GM21717 (cell line): ENCODE data around the gene OPN1MW3.
"Not testable (repeated sequence)": the region's sequence is repeated elsewhere in the genome, so short reads cannot be mapped to it uniquely, and the experiment has no call there.

Experiments used
- ATAC-seq: cut with Tn5 transposase; IDR thresholded peaks from one replicate; pipeline ENCODE4 v1.9.1; 2021; ENCODE audit warnings: mild to moderate bottlenecking, moderate library complexity; ENCODE audit not compliant: unreplicated experiment

The OPN1MW3 gene

DNA sequence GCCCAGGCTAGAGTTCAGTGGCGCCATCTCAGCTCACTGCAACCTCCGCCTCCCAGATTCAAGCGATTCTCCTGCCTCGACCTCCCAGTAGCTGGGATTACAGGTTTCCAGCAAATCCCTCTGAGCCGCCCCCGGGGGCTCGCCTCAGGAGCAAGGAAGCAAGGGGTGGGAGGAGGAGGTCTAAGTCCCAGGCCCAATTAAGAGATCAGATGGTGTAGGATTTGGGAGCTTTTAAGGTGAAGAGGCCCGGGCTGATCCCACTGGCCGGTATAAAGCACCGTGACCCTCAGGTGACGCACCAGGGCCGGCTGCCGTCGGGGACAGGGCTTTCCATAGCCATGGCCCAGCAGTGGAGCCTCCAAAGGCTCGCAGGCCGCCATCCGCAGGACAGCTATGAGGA is at the start of gene OPN1MW3:
OPN1MW3 (plus strand) TSS at position 301 of the 400 bp plus-strand sequence; CDS start at position 339, 38 bp downstream.
- ATAC-seq = not testable (repeated sequence)

DNA sequence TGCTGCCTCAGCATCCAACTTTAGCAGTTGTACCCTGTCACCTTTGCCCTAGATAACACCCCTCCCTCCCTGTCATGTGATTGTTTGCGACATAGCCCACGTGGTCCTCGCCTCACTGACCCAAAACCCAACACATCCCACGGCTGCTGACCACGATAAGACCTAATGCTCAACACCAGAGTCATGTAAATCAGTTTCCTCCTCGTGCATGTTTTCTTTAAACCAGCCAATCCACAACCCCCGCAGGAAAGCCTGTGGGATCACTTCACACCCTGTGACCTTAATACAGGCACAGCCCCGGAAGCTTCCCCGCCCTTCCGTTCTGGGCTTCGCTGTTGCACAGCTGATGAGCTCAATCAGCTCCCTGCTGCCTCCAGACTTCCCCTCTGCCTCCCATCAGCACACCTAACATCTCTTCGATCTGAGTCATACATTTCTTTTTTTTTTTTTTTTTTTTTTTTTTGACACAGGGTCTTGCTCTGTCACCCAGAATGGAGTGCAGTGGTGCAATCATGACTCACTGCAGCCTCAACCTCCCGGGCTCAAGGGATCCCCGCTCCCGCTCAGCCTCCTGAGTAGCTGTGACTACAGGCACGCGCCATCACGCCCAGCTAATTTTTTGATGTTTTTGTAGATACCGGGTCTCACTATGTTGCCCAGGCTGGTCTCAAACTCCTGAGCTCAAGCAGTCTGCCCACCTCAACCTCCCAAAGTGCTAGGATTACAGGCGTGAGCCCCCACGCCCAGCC is 47.5 kb upstream of the OPN1MW3 start:
- not testable (repeated sequence) for ATAC-seq

DNA sequence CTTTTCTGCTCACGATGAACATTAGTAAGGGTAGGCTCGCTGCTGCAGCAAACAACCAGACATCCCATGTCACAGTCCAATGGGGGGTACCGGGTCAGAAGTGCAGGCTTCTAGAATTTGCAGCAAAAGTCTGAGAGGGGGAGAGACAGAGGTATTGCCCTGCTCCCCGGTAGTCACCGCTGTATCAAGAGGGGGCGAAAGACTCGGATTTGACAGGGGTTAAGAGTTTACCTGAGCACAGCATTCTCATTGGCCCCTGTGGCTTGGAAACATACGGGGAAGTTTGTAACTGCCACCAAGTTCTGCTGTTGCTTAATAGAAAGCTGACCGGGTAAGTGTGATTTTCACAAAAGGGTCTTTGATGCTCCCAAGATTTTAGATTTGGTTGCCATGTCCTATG is 46.3 kb upstream of the OPN1MW3 start:
- ATAC-seq = not testable (repeated sequence)

DNA sequence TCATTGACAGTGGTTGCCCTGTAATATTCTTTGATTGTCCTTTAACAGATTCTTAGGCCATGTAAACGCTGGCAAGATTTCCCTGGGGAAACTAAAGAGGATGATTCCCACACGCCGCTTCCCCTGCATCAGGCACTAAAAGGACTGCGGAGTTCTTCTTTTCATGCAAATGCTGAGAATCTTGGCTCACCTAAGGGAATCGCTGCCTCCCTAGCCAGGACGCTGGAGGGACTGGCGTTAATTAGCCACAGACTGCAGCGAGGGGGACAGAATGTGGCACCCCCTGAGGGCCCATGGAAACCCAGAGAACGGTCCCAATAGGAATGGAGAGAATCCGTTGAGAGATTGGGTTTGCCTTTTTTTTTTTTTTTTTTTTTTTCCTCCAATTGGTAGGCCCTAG is 45.9 kb upstream of the OPN1MW3 start:
- ATAC-seq = not testable (repeated sequence)

DNA sequence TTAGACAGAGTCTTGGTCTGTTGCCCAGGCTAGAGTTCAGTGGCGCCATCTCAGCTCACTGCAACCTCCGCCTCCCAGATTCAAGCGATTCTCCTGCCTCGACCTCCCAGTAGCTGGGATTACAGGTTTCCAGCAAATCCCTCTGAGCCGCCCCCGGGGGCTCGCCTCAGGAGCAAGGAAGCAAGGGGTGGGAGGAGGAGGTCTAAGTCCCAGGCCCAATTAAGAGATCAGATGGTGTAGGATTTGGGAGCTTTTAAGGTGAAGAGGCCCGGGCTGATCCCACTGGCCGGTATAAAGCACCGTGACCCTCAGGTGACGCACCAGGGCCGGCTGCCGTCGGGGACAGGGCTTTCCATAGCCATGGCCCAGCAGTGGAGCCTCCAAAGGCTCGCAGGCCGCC is 37.9 kb upstream of the OPN1MW3 start, which contains the start of gene OPN1MW2:
OPN1MW2 (plus strand) TSS at position 301 of the 400 bp plus-strand sequence; CDS start at position 361, 60 bp downstream.
- not testable (repeated sequence) for ATAC-seq

DNA sequence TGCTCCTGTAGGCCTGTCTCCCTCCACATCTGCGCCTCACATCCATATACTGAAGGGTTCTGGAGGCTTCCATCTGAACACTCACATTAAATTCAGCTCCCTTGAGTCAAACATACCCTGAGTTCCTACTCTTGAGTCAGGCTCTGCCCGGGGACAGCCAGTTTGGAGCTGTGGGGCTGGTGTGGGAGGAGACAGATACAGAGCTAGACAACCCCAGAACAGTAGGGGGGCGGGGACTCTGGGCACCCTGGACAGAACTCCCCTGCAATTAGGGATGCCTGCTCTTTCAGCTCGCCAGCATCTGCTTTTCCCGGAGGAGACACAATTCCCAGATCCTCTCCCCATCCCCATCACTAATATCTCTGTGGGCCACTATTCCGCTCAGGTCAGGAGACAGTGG is 32.1 kb upstream of the OPN1MW3 start:
- not testable (repeated sequence) for ATAC-seq

DNA sequence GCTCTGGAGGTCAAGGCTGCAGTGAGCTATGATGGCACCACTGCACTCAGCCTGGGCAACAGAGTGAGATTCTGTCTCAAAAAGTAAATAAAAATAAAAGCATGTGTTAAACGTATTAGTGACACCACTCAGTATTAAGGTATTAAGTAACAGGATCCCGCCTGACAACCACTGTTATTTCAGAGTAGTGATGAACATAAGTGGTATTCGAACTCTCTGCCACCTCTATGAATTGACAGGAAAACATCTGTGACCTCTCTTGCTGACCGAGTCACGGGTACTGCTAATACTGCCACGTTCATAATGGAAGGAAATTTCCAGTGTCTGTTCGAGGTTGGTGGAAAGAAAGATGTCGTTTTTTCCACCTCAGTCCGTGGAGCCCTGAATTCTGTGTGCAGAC is 30.7 kb upstream of the OPN1MW3 start:
- ATAC-seq = not testable (repeated sequence)

DNA sequence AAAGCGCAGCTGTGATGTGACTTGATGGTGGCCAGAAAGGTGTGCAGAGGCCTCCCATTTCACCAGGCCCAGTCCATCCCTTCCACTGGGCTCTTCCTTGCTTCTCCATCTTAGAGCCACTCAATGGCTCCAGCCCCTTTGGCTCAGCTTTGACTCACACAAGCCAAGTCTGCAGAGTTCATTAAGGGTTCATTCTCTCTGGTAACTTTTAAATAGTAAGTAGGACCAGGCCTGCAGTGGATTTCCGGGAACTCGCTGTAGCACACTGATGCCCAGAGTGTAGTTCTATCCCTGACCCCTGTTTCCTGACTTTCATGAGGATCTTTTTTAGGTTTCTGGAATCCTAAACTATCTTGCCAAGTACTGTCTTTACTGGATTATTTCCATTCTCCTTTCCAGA is 25.9 kb upstream of the OPN1MW3 start:
- ATAC-seq = not testable (repeated sequence)

DNA sequence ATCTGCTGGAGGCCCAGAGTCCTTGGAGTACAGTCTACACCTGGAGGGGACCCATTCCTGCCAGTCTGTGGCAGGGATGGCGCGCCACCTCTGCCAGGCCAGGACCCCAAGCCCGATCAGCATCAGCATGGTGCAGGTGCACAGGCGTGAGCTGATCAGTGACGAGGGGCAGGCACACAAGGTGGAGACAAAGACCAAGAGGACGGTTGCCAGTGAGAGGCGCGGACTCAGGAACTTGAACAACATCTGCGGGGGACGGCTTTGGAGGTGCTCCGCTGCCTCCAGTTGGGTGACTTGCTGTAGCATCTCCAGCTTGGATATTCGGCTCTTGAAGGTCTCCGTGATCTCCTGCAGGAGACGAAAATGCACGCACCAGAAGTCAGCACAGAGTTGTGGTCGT is 23.8 kb upstream of the OPN1MW3 start:
- ATAC-seq = not testable (repeated sequence)

DNA sequence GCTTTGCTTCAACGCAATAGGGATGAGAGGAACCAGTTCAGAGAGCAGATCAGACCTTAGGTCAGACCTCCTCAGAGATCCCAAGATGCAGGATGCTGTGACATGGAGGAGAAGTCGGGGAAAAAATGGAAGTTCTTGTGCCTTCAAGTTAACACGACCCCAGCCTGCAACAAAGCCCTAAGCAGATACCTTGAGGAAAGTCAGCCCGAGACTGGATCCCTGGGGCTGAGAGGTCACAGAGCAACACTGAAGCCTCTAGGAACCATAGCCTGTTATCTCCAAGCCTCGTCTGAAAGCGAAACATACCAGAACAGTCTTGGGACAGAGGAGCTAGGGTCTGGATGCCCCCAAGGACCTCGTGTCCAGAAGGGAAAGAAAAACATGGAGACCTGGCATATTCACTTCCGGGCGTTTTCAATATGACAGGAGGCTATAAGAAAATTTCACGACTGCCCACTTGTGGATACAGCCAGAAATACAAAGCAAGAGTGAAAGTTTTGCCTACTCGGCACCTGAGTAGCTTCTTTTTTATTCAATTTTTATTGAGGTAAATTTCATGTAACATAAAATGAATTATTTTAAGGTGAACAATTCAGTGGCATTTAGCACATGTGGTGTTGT is 18.3 kb upstream of the OPN1MW3 start:
- not testable (repeated sequence) for ATAC-seq

DNA sequence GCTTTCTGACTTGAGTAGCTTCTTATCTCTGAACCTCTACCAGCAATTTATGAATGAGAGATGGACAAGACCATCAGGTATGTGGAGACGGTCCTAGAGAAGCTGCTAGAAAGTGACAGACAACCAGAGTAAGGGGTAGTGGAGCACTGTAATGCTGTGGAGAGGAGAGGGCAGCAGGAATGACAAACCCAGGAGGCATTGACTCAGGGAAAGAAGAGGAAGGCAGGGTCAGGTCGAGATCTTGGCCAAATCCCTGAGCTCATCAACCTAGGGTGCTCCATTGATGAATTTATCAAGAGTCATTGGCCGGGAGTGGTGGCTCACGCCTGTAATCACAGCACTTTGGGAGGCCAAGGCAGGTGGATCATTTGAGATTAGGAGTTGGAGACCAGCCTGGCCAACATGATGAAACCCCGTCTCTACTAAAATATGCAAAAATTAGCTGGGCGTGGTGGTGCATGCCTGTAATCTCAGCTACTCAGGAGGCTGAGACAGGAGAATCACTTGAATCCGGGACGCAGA is 17.3 kb upstream of the OPN1MW3 start:
- ATAC-seq = not testable (repeated sequence)

DNA sequence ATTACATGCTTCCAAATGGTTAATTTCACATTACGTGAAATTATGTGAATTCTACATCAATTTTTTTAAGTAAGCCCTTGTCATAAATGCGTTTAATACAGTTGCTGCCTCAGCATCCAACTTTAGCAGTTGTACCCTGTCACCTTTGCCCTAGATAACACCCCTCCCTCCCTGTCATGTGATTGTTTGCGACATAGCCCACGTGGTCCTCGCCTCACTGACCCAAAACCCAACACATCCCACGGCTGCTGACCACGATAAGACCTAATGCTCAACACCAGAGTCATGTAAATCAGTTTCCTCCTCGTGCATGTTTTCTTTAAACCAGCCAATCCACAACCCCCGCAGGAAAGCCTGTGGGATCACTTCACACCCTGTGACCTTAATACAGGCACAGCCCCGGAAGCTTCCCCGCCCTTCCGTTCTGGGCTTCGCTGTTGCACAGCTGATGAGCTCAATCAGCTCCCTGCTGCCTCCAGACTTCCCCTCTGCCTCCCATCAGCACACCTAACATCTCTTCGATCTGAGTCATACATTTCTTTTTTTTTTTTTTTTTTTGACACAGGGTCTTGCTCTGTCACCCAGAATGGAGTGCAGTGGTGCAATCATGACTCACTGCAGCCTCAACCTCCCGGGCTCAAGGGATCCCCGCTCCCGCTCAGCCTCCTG is 9.9 kb upstream of the OPN1MW3 start:
- peak; percentile 73 for ATAC-seq

DNA sequence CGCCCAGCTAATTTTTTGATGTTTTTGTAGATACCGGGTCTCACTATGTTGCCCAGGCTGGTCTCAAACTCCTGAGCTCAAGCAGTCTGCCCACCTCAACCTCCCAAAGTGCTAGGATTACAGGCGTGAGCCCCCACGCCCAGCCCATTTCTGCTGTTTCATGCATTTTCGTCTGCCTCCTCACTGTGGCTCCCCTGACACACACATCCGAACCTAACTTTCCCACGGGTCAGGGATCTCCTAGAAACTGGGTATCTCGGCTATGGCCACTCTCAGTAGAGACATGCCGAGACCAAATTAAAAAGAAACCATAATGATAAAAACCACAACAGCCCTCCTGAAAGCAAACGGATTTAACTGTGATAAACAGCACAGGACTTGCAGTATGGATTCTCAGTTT is 9.3 kb upstream of the OPN1MW3 start:
- ATAC-seq = not testable (repeated sequence)

DNA sequence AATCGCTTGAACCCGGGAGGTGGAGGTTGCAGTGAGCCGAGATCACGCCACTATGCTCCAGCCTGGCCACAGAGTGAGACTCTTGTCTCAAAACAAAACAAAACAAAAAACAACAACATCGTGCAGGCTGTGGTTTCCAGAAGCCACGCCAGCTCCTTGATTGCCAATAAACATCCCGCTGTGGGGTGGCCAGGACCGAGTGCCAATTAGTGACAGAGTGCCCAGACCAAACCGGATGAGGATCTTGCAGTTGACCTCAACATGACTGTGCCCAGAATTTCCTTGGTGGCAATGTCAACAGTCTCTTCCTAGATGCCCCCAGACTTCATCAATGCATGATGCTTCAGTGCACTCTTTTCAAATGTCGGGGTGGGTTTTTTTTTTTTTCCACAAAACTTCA is 1.3 kb downstream of the OPN1MW3 start:
- not testable (repeated sequence) for ATAC-seq

DNA sequence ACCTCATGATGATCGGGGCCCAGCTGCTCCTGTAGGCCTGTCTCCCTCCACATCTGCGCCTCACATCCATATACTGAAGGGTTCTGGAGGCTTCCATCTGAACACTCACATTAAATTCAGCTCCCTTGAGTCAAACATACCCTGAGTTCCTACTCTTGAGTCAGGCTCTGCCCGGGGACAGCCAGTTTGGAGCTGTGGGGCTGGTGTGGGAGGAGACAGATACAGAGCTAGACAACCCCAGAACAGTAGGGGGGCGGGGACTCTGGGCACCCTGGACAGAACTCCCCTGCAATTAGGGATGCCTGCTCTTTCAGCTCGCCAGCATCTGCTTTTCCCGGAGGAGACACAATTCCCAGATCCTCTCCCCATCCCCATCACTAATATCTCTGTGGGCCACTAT is 5.7 kb downstream of the OPN1MW3 start:
- ATAC-seq = not testable (repeated sequence)

DNA sequence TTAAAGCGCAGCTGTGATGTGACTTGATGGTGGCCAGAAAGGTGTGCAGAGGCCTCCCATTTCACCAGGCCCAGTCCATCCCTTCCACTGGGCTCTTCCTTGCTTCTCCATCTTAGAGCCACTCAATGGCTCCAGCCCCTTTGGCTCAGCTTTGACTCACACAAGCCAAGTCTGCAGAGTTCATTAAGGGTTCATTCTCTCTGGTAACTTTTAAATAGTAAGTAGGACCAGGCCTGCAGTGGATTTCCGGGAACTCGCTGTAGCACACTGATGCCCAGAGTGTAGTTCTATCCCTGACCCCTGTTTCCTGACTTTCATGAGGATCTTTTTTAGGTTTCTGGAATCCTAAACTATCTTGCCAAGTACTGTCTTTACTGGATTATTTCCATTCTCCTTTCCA is 11.9 kb downstream of the OPN1MW3 start:
- ATAC-seq = not testable (repeated sequence)

DNA sequence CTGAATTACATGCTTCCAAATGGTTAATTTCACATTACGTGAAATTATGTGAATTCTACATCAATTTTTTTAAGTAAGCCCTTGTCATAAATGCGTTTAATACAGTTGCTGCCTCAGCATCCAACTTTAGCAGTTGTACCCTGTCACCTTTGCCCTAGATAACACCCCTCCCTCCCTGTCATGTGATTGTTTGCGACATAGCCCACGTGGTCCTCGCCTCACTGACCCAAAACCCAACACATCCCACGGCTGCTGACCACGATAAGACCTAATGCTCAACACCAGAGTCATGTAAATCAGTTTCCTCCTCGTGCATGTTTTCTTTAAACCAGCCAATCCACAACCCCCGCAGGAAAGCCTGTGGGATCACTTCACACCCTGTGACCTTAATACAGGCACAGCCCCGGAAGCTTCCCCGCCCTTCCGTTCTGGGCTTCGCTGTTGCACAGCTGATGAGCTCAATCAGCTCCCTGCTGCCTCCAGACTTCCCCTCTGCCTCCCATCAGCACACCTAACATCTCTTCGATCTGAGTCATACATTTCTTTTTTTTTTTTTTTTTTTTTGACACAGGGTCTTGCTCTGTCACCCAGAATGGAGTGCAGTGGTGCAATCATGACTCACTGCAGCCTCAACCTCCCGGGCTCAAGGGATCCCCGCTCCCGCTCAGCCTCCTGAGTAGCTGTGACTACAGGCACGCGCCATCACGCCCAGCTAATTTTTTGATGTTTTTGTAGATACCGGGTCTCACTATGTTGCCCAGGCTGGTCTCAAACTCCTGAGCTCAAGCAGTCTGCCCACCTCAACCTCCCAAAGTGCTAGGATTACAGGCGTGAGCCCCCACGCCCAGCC is 27.3 kb downstream of the OPN1MW3 start:
- ATAC-seq = peak; percentile 63

DNA sequence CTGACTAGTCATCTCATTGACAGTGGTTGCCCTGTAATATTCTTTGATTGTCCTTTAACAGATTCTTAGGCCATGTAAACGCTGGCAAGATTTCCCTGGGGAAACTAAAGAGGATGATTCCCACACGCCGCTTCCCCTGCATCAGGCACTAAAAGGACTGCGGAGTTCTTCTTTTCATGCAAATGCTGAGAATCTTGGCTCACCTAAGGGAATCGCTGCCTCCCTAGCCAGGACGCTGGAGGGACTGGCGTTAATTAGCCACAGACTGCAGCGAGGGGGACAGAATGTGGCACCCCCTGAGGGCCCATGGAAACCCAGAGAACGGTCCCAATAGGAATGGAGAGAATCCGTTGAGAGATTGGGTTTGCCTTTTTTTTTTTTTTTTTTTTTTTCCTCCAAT is 29.0 kb downstream of the OPN1MW3 start:
- not testable (repeated sequence) for ATAC-seq

DNA sequence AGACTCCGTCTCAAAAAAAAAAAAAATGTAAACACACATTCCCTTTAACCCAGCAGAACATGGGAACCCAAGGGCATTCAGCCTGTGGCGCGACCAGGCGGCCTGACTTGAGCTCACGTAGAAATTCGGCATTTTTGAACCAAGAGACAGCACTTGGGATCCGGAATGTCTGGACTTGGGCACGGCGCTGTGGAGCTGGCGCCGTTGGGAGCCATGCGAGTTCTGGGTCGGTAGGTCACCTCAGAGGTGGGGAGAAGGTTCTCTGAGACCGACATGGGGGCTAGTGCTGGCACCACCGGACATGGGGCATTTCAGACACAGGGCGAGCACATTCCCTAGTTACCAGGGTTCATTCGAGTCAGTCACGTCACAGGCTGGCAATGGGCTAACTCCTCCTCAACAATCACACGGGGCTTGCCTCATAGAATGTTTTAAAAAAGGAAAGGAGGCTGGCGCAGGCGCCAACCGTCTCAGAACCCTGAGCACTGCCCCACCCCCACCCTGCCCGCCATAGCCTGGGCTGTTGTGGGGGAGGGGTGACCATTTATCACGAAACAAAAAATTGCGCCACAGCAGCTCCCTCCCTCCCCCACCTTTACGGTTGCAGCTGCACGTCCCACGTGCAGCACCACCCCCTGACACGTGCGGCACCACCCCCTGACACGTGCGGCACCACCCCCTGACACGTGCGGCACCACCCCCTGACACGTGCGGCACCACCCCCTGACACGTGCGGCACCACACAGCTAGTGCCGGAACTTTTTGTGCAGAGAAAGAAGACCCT is 37.6 kb downstream of the OPN1MW3 start, which contains the start of gene TEX28:
TEX28 (minus strand) TSS at position 334 of the 784 bp plus-strand sequence. CDS start 3,007 bp downstream, outside the sequence.
- ATAC-seq = no peak
